Effector CD4-positive, alpha-beta T cell (primary cell): Measurements from ENCODE around the gene KCNMA1.

Source experiments
- DNase-seq: peaks from one replicate; pipeline ENCODE4 v3.0.0-alpha.2; 2020

KCNMA1 gene

DNA sequence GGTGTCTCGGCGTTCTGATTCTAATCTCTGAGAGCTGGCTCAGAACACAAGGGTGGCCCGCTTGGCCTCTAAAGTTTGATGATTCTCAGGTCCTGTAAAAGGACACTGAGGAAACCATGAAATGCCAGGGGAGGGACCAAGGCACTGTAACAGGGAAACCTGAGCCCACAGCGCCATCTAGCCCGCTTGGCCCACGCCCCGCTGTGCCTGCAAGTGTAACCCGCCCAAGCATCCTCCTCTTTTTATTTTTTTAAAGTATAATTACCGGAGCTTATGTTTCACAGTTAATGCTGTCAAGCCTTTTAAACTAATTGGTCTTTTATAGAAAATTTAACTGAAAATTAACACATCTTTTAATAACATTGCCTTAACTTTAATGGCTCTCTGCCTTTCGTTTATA is 734.7 kb downstream of the KCNMA1 start:
- DNase-seq: no peak

DNA sequence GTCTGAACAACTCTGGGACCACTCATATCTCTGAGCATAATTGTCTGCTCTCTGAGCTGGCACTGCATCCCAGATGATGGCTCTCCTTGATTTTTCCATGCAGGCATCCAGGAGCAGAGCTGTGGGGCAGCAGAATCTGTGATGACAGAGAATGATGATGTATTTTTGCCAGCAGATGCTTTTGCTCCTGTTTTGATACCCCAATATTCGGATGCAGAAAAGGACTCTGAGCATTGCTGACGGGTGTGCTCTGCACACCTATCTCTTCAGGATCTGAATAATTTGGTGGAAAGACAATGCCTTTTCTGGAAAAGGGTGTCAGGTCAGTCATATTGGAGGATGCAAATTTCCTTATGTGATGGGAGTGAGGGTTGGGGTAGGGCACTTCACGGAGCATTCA is 735.9 kb downstream of the KCNMA1 start:
- DNase-seq: no peak

DNA sequence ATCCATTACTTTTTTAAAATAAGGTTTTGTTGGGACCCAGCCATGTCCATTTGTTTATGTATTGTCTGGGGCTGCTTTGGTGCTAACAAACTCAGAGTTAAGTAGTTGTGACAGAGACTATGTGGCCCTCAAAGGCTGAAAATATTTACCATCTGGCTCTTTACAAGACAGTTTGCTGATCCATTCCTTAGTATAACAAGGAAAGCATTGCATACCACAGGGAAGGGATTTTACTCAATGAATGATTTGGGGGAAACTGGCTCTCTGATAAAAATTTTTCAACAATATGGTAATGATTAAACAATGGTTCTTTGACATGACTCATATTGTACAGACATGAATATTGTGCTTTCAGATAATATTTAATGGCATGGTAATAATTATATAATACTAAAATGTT is 738.1 kb downstream of the KCNMA1 start:
- DNase-seq: no peak

DNA sequence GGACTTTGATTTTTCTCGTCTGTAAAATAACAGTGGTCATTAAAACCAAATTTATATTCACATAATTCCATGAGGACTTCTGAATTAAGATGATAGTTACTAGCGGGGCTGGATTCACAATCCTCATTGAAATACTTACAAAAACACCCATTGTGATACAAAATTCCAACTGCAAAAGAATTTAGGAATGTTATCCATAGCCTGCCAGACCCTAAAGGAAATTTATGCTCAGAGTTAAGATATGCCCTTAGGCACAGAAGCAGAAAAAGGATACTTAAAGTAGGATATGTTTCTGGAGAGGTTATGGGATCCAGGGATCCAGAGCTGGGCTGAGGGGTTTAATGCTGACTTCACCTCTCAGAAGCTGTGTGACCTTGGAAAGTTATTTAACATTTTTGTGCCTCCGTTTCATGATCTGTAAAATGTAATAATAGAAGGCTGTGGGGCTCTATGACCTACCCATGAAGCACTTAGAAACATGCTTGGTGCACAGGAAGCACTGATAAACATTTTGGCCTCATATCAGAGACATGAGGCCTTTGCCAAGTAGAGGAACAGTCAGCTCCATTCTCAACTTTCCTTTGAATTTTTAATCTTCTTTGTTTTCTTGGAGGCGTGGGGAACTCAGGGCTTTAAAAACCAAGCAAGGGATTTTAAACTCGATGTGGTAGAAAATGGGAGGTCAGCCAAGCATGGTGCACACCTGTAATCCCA is 744.7 kb downstream of the KCNMA1 start:
- DNase-seq: no peak

DNA sequence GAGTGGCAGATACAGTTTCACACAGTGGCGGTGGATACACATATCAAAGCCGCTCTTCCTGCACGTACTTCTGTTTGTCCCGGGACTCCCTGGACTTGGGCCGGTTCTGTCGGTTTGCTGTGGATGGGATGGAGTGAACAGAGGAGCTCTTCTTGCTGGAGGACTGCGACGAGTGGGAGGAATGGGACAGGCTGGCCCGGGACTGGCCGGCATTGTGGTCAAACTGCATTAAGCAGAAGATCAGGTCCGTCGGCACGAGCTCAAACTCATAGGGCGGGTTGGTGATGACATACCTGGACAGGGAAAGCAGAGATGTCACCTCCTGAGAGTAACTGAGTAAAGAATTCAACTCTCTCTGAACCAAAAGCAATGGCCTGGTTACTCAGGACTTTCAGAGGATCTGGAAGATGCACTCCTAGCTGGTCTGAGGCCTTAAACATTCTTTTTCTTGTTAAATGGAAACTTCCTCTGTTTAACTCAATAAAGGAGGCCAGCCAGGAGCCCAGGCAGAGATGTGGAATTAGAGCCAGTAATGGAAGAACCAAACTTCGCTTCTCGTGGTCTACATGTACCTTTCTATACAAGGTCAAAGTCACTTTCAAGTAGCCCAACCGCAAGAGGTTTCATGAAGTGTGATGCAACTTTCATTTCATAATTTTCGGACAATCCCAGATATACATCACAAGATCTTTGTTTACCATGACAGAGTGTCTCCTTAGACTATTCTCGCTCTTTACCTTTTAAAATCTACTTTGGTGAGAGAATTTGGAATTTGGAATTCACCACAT is 750.2 kb downstream of the KCNMA1 start:
- DNase-seq: no peak

DNA sequence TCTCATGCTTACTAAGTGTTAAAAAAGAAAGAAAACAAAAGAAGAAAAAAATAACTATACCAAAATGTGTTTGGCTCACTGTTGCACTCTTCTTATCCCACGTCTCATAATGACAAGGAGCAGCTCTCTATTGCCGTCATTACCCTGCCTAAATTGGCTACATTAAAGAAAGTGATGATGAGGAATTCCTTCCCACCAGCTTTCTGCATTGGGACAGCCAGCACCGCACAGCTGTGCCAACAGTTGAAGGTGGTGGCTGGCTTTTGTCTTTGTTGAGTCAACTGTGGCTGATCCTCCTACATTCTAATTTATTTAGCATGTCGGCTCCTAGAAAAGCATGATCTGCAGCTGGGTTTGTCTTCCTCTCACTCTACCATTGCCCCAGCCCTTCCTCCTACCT is 751.8 kb downstream of the KCNMA1 start:
- DNase-seq: no peak

DNA sequence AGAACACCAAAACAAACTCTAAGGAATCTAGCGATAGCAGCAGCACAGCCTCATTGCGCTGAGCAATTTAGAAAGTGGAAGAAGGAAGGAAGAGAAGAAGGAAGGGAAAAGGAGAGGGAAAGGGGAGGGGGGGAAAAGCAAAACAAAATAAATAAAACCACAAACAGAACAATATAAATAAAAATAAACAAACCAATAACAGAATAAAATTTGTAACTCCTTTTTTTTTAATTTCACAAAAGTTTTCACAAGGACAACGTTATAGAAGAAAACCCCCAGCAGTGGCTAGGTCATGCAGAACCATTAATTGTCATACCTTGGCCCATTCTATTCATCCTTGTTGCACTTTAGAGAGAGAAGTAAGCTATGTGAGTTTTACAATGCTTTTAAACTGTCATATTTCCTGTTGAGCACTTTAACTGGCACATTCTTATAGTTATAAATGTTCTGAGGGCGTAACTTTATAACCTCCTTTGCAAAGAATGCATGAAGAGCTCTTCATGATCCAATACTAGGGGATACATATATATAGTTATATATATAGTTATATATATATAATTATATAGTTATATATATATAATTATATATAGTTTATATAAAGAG is 752.8 kb downstream of the KCNMA1 start:
- DNase-seq: no peak

DNA sequence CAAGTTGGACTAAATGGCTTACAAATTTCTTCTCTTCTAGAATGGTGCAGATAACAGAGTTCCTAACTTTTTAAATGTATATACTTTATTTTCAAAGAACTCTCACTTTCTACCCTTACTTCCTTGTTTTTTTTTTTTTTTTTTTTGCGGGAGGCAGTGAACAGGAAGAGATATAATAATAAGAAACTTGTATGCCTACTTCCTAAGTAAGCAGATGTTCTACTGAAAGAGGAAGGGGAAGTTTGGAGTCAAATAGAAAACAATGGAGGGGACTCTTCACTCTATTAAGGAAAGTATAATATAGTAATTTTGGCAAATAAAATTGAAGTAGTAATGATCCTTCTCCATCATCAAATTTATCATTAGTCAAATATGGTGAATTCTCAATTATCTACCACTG is 754.0 kb downstream of the KCNMA1 start:
- no peak for DNase-seq

DNA sequence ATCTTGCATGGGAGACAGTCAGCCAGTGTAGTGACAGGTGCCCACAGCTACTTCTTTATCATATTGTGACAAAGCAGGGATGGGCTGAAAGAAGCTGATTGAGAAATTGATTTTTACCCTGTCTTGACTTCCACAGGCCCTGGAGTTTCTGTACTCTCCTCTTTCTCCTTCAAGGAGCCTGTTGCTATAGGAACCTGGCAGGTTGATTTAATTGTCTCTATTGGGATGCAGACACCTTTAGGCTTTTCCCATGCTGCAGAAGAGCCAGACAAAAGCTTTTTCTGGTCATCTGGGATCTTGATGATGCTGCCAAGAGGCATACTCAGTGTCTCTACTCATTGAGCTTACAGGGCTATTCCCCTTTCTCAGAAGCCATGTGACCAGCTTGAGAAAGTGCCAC is 754.8 kb downstream of the KCNMA1 start:
- no peak for DNase-seq

DNA sequence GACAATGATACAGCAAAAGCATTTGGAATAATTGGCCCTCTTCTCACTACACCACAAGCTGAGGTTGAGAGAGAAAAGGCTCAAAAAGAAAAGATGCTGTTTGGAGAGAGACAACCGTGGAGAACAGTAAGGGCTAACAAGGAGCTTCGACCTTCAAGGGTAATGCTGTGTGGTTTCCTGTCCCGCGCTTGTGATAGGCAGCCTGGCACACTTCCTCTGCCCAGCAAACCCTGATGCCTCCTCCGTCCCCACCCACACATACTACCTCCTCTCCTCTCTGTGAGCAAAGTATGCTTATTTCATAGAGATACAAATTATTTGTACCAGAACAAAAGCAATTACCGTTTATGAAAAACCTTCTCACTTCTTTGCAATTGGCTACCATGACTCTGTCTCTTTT is 755.4 kb downstream of the KCNMA1 start:
- DNase-seq: no peak

DNA sequence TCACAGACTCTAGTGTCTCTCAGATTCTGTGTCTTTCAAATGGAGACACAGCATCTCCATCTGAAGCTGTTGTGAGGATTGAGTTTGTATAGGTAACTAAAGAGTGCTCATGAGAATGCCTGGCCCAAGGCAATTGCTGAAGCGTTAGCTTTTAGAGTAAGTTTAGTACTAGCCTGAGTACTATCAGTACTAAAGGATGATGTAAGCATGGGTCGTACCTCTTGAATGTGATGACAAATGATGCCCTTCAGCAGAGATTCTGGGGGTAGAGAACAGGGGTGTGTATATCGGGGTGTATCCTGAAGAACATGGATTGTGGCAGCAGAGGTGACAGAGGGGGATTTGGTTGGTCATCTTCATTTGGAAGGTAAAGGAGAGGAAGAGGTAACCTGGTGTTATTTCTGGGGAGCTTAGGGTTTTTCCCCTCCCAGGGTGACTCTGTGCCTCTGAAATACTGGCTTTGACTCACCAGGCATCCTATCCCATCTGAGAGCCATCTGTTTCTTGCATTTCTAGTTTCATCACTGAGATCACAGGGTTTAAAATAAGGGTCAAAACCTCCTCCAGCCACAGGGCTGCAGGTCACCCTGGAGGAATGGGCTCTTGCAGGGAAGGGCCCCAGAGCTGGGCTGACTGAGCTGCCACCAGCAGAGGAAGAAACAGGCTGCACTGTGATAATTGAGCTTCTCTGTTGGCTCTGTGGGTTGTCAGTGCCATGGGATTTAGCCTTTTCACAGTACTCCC is 756.0 kb downstream of the KCNMA1 start:
- DNase-seq: no peak

DNA sequence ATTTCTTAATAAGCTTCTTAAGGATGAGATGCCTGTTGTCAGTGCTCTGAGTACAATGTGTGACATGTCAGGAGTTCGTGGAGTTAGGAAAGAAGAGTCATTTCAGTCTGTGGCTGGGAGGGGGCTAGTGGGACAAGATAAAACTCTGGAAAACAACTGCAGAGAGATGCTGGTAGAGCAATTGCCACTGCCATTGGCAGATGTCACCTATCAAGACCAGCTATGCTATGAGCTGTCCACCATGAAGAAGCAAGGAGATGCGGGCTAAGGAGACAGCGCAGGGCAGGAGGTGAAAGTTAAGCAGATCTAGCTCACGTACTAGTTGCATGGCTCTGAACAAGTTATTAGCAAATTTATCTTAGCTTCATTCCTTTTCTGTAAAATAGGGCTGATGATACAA is 756.7 kb downstream of the KCNMA1 start:
- DNase-seq: no peak

DNA sequence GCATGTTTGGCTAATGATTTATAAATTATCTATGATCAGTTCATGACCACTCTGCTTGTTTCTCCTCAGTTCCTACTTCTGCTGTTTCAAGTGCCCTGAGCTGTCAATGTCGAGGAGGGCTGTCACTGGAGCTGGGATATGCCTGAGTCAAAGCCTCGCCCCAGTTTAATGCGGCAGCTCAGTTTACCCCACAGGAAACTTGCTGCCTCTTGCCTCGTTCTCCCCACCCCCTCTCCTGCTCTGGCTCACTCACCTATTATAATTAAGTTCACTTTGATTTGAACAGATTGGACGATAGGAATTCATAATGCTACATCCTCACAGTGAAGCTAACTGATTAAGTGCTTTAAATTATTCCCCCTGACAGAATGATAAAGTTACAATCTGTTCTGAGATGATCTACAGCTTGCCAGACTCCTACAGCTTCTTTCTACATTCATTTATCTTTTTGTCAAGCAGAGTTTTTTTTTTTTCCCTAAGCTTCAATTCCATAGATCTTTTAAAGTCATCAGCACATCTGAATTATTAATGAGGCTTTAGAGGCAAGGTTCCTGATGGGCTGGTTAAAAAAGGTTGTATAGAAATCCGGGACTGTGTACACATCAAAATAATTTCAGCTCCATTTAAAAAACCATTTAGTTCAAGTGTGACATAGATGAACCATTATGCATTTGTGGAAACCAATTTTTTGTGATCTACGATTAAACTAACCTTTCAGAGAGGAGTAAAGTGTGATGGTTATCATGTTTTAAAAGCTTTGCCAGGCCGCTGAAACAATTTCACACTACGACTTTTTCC is 758.3 kb downstream of the KCNMA1 start:
- DNase-seq: no peak

DNA sequence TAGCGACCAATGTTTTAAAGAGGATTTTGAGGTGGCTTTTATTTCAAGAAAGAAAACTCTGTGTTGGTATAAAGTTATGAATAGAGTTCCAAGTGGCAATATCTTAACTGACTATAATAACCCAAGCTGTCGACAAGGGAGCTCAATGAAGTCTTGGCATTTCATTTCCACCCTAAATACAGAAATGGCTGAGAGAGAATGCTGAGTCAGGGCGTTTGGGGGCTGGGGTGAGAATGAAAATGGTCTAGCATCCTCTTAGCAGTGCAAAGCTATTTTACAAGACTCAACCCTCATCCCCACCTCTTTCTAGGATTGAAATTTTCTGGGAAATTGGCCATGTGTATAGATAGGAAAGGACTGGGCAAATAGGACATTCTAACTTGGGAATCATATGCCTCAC is 759.1 kb downstream of the KCNMA1 start:
- no peak for DNase-seq

DNA sequence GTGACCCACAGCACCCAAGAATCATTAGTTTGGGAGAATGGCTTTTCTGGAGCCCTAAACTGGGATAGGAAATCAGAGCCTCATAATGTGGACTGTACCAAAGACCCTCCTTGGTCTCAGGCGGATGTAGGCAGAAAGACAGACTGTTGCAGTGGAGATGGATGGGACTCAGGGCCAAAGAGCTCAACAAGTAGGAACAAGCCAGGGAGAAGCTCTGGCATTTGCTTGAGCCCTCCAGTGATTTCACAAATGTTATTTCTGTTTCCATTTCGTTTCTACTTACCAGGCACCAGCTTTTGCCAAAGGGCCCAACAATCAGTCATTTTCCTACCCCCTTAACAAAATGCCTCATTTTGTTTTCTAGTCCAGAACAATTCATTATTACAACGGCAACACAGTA is 762.7 kb downstream of the KCNMA1 start:
- no peak for DNase-seq

DNA sequence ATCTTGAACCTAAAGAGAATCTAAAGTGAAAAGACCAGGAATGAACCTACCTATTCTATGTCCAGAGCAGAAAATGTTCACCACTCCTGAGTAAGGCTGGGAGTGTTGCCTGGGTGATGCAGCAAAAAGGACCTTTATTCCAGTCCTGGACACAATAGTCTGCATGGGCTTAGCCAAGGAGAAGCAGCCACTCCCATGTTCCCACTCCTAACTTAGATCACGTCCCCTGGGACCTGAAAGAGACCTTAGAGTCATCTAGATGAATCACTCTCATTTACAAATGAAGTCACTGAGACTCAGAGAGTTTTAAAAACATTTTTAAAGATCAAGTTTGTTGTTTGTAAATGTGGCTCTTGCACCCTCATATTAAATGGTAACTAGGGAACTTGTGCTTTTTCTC is 763.4 kb downstream of the KCNMA1 start:
- no peak for DNase-seq

DNA sequence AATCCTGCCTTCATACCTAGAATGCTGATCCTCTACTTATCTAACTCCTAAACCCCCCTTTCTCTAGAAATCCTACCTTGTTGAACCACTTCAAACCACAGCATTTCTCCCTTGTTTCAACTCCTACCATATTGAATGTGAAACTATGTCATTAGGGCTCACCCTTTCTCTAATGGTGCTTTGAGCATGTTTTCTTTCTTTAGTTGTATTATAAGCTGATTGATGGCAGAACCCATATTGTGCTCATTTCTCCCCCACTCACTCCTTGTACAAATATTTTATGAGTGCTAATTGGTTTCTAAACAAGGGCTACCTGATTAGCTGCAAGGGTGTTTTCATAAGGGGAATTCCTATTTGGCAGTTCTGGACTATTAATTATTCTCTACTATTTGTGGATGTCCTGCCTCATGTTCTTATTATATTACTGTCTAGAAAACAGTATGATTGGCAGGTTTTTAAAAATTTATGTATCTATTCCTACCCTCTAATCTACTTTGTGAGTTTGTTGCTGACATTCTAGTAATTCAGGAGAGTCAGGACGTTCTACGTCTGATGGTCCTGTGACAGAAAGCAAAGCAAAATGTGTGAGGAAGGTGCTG is 765.8 kb downstream of the KCNMA1 start:
- DNase-seq: no peak

DNA sequence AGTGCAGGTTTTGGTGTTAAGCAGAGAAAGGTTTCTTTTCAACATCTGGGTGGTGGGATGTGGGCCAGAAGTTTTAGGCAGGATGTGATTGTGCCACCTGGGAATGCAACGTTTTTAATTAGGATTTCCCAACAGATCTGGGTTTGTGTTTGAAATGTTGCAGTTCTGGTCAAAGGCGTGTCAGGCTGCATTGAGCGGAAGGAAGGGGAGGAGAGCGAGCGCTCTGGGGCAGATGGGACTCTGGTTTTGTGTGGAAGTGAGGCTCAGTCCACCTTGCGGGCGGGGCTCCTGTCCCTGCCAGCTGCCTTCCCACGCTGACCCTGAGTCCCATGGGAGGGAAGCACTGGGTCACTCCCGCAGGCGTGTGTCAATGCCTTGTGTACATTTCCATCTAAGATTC is 767.7 kb downstream of the KCNMA1 start:
- no peak for DNase-seq

DNA sequence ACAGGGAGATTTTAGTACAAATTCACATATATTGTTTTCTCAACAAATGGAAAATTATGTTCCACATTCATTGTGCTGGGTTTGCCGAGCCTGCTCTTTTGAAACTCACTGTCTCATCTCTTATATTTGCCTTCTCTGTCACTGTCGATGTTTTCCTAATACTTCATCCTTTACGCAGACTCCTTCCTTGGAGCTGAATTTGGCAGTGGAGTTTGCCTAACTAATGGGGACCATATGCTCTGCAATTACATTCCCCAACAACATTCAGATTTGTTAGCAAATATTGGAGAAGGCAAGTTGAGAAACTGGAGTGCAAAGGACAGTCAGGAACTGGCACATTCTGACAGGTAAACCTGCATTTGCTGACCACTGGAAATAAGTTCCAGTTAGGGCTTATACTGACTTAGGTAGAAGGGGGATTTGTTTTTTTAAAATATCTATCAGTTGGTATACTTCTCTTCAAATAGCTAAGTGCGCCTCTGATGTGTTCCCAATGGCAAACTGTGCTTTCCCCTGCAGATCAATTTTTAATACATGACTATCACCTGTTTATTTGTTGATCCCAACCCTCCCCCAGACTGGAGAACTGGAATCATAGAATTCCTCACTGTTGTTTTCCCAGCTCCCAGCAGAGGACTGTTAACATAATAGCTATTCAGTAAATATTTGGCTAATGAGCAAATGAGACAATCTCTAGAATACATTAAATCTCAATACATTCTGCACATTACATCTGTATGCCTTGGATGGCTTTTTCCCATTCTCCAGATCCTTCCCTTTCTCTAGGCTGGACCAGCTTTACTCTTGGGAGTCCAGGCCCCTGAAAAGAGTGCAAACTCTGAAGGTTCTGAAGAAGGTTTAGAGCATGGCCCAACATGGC is 769.3 kb downstream of the KCNMA1 start:
- DNase-seq: no peak

DNA sequence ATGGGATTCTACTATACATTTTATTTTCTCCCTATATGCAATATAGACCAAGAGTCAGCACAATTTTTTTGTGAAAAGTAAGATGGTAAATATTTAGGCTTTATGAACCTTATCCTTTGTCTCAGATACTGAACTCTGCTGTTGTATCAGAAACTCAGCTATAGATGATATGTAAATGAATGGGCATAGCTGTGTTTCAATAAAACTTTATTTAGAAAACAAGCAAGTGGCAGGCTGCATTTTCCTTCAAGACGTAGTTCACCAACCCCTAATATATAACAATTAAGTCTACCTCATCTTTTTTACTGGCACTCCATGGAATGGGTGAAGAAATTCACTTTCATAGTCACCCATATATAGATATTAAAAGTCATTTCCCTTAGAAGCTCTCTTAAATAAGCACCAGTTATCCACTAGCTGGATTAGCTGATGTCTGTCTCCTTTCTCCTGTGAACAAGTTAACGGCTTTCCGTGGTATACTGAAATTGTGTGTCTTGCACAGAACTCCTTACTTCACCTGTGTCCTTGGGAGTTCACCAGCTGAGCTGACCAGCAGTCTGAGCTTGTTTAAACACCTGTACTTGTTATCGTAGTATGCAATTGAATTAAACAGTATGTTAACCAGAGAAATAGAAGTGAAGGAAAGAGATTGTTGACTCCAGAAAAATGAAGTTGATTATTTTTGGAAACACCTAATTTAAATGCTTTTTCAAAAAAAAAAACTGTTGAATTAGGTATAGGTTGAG is 770.6 kb downstream of the KCNMA1 start:
- DNase-seq: no peak
